ENCODE data around the gene RORC. TPM values are rescaled to one million over a fixed set of nuclear protein-coding genes. Genes with fewer than 3 reads are reported as not detected.

Gene RORC
- total RNA-seq, 4 donors from 2014 or later = 0.21 to 0.90 TPM; not detected in 2

GRCh38 chr1:151815716-151816327, 15.8 kb downstream of the RORC start:
- no peaks in the 10 kb centered on the region for H3K9me3 ChIP-seq
- H3K27ac ChIP-seq = no peak overlapping the region
- 64 to 66% methylated on average over 12 of the region's 12 CpGs for WGBS, 2 donors
- H3K36me3 ChIP-seq = no peaks in the 10 kb centered on the region
- no peaks in the 10 kb centered on the region for H3K27me3 ChIP-seq
- H3K4me1 ChIP-seq = no peaks in the 10 kb centered on the region
- H3K4me3 ChIP-seq = no peak overlapping the region
- TF ChIP-seq, protein P1, sequence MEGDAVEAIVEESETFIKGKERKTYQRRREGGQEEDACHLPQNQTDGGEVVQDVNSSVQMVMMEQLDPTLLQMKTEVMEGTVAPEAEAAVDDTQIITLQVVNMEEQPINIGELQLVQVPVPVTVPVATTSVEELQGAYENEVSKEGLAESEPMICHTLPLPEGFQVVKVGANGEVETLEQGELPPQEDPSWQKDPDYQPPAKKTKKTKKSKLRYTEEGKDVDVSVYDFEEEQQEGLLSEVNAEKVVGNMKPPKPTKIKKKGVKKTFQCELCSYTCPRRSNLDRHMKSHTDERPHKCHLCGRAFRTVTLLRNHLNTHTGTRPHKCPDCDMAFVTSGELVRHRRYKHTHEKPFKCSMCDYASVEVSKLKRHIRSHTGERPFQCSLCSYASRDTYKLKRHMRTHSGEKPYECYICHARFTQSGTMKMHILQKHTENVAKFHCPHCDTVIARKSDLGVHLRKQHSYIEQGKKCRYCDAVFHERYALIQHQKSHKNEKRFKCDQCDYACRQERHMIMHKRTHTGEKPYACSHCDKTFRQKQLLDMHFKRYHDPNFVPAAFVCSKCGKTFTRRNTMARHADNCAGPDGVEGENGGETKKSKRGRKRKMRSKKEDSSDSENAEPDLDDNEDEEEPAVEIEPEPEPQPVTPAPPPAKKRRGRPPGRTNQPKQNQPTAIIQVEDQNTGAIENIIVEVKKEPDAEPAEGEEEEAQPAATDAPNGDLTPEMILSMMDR (IDR thresholded peaks at IDR 0.05) = no peak
- TF ChIP-seq EP300 (IDR thresholded peaks at IDR 0.05) (no peak), POLR2A (IDR thresholded peaks at IDR 0.05) (no peak)
- DNase-seq (ENCODE audit: low spot score in 2 of 2) = no peak

GRCh38 chr1:151814971-151815545, 16.5 kb downstream of the RORC start:
- no peaks in the 10 kb centered on the region for H3K36me3 ChIP-seq
- no peak overlapping the region for H3K27ac ChIP-seq
- no peaks in the 10 kb centered on the region for H3K9me3 ChIP-seq
- WGBS, 2 donors = 74 to 85% methylated on average over 7 of the region's 8 CpGs
- H3K27me3 ChIP-seq = no peaks in the 10 kb centered on the region
- DNase-seq (ENCODE audit: low spot score in 2 of 2) = no peak
- TF ChIP-seq, protein P1 (IDR thresholded peaks at IDR 0.05) = no peak
- TF ChIP-seq POLR2A (IDR thresholded peaks at IDR 0.05) (no peak), EP300 (IDR thresholded peaks at IDR 0.05) (no peak)
- no peak overlapping the region for H3K4me3 ChIP-seq
- no peaks in the 10 kb centered on the region for H3K4me1 ChIP-seq

DNA sequence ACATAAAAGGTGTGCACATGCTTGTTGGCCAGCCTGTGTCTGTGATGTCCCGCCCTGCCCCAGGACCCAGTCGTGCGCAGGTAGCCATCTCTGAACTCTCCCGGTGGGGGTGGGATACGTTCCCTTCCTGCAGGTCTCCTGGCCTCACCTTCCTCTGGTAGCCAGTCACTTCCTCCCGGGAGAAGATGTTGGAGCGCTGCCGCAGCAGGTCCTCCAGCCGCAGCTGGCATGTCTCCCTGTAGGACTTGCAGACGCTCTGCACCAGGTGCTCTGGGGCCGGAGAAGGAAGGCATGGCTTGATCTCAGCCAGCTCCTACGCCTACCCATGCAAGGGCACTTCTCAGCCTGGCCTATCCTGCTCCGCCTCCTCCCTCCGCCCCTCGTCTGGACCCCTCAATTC, 17.2 kb downstream of the RORC start:
- H3K4me1 ChIP-seq = peaks cover 0 to 6% (median 0%) of the 10 kb centered on the region in 4 donors
- H3K36me3 ChIP-seq = no peaks in the 10 kb centered on the region
- TF ChIP-seq, protein P1 (IDR thresholded peaks at IDR 0.05) = no peak
- no peak for TF ChIP-seq POLR2A (IDR thresholded peaks at IDR 0.05)
- no peak for TF ChIP-seq EP300 (IDR thresholded peaks at IDR 0.05)
- 77 to 83% methylated on average over 8 to 15 of the region's 15 CpGs for WGBS, 2 donors
- no peaks in the 10 kb centered on the region for H3K9me3 ChIP-seq
- H3K27me3 ChIP-seq = no peaks in the 10 kb centered on the region
- no peak overlapping the region for H3K4me3 ChIP-seq
- H3K27ac ChIP-seq = no peak overlapping the region
- no peak for DNase-seq (ENCODE audit: low spot score in 2 of 2)

DNA sequence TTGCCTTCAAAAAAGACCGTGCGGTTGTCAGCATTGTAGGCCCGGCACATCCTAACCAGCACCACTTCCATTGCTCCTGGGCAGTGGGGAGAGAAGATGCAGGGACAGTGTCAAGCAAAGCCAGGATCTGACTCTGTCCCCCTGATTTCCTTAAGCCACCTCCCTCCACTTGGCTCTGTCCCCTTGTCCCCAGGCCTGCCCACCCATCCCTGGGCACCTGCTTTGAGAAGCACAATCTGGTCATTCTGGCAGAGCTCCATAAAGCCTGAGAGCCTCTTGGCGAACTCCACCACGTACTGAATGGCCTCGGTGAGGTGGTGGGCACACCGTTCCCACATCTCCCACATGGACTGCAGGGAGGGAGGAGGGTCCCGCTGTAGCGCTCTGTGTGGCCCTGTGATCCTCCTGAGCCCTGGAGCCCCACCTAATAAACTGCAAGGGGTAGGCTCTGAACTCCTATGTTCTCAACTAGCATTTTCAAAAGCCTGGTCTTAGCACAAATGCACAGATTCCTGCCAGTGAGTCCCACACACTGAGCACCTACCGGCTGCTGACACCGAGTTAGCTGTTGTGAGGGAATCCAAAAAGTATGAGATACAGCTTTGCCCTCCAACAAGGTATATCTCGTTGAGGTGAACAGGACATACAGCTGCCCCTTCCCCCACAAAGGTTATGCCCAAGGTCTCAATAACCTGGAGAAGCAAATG, 18.2 kb downstream of the RORC start:
- Histone ChIP-seq H3K36me3 (no peaks in the 10 kb centered on the region), H3K9me3 (no peaks in the 10 kb centered on the region), H3K4me1 (peaks cover 0 to 9% (median 0%) of the 10 kb centered on the region in 4 donors), H3K27ac (no peak overlapping the region), H3K27me3 (no peaks in the 10 kb centered on the region), H3K4me3 (no peak overlapping the region)
- 82 to 85% methylated on average over 9 of the region's 12 CpGs for WGBS, 2 donors
- TF ChIP-seq POLR2A (IDR thresholded peaks at IDR 0.05) (no peak), EP300 (IDR thresholded peaks at IDR 0.05) (no peak)
- TF ChIP-seq, protein P1 (IDR thresholded peaks at IDR 0.05) = no peak
- DNase-seq (ENCODE audit: low spot score in 2 of 2) = no peak

- Histone ChIP-seq H3K4me3 (no peak overlapping the region), H3K4me1 (peaks cover 0 to 9% (median 0%) of the 10 kb centered on the region in 4 donors), H3K36me3 (no peaks in the 10 kb centered on the region), H3K9me3 (no peaks in the 10 kb centered on the region), H3K27me3 (no peaks in the 10 kb centered on the region), H3K27ac (no peak overlapping the region)
- TF ChIP-seq EP300 (IDR thresholded peaks at IDR 0.05) = no peak
- TF ChIP-seq, protein P1 (IDR thresholded peaks at IDR 0.05) = no peak
- TF ChIP-seq POLR2A (IDR thresholded peaks at IDR 0.05) = no peak
- no peak for DNase-seq (ENCODE audit: low spot score in 2 of 2)
- WGBS, 2 donors = 71 to 82% methylated on average over 9 of the region's 9 CpGs
Observed at GRCh38 chr1:151811181-151811580, 20.4 kb downstream of the RORC start.
